ENCODE data around the gene GLRX. TPM values are rescaled to one million over a fixed set of nuclear protein-coding genes. Genes with fewer than 3 reads are reported as not detected.
A peak's percentile ranks its signal among the peaks of the same experiment; 100 is the strongest.

GLRX gene
- total and polyA plus RNA-seq, 2 of the 13 experiments (the other 11 are each of a cell fraction or from before 2014, with no cell fraction given), result 63.8 to 499 TPM

DNA sequence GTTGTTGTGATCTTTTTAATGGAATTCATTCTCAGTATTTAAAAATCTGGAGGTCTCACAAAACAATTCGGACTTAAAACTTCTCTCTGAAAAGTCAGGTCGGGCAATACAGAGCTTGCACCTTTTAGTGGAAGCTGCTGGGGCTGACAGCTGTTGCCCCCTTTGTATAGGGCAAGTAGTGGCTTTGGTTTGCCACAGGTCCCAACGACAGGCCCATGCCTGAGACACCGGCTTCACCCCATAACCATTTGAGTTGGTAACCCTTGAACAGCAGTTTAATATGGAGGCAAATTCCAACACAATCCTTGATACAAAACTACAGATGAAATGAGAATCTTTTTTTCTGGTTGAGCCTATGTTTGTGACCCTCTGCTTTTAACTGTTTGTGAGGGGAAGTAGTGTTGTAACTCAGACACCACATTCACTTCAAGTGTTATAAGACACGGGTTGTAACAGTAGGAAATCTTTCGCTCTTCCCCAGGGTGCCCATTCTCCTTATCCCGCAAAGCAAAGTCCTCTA is 752 bp upstream of the GLRX start (continued):
- TF ChIP-seq, protein P1, sequence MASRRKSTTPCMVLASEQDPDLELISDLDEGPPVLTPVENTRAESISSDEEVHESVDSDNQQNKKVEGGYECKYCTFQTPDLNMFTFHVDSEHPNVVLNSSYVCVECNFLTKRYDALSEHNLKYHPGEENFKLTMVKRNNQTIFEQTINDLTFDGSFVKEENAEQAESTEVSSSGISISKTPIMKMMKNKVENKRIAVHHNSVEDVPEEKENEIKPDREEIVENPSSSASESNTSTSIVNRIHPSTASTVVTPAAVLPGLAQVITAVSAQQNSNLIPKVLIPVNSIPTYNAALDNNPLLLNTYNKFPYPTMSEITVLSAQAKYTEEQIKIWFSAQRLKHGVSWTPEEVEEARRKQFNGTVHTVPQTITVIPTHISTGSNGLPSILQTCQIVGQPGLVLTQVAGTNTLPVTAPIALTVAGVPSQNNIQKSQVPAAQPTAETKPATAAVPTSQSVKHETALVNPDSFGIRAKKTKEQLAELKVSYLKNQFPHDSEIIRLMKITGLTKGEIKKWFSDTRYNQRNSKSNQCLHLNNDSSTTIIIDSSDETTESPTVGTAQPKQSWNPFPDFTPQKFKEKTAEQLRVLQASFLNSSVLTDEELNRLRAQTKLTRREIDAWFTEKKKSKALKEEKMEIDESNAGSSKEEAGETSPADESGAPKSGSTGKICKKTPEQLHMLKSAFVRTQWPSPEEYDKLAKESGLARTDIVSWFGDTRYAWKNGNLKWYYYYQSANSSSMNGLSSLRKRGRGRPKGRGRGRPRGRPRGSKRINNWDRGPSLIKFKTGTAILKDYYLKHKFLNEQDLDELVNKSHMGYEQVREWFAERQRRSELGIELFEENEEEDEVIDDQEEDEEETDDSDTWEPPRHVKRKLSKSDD (CRISPR knock-in tag; IDR thresholded peaks at IDR 0.05; ENCODE audit: low read depth), result 0 out of 2 replicates have a peak, but pooled peaks have one; percentile 34
- TF ChIP-seq SMYD3 (CRISPR knock-in tag; IDR thresholded peaks at IDR 0.05), result no peak
- TF ChIP-seq ZNF160 (CRISPR knock-in tag; IDR thresholded peaks at IDR 0.05), result no peak
- TF ChIP-seq ZNF652 (CRISPR knock-in tag; IDR thresholded peaks at IDR 0.05; ENCODE audit: borderline replicate concordance, low read depth), result peak; percentile 15; the same call in 1 of the 2 replicates
- no peak for TF ChIP-seq FOXA1 (IDR thresholded peaks at IDR 0.05)
- no peak for TF ChIP-seq FOXA1 (CRISPR knock-in tag; IDR thresholded peaks at IDR 0.05)
- no peak for TF ChIP-seq ZNF746 (CRISPR knock-in tag; IDR thresholded peaks at IDR 0.05)
- no peak for TF ChIP-seq ZSCAN5A (CRISPR knock-in tag; IDR thresholded peaks at IDR 0.05; ENCODE audit: borderline replicate concordance)
- TF ChIP-seq ZFP41 (CRISPR knock-in tag; IDR thresholded peaks at IDR 0.05; ENCODE audit: borderline replicate concordance), result no peak
- TF ChIP-seq PAF1 (CRISPR knock-in tag; IDR thresholded peaks at IDR 0.05), result no peak
- TF ChIP-seq, protein P2, sequence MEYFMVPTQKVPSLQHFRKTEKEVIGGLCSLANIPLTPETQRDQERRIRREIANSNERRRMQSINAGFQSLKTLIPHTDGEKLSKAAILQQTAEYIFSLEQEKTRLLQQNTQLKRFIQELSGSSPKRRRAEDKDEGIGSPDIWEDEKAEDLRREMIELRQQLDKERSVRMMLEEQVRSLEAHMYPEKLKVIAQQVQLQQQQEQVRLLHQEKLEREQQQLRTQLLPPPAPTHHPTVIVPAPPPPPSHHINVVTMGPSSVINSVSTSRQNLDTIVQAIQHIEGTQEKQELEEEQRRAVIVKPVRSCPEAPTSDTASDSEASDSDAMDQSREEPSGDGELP (IDR thresholded peaks at IDR 0.05; ENCODE audit: borderline replicate concordance, low read depth), result peak; percentile 42; the same call in 1 of the 2 replicates
- TF ChIP-seq E2F2 (CRISPR knock-in tag; IDR thresholded peaks at IDR 0.05; ENCODE audit: borderline replicate concordance), result no peak

Data from HepG2 (cell line).